ENCODE results near the gene ZBTB6.

DNA sequence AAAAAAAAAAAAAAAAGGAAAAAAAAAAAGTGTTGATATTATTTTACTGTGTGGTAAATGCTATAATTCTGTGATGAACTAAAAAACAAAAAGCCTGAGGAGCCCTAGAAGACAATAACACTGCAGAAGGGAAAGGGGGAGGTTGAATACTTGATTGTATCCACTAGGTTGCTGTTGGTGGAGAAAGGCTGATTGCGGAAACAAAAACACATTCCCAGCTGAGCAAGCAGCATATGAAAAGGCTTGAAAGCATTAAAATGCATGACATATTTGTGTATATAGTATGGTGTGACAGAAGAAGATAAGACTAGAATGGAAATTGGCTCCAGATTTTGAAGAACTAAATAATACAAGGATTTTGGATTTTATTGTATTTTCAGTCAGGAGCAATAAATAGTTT lies 36.6 kb upstream of the ZBTB6 start:
- TF ChIP-seq CTCF (IDR thresholded peaks at IDR 0.05) (no peak), POLR2AphosphoS5 (IDR thresholded peaks at IDR 0.05) (no peak)

Measured in sigmoid colon (tissue), 4 donors.